Adipocyte (in vitro differentiated cells): ENCODE results near the gene EIF3K.

Source experiments
- DNase-seq: peaks from one replicate; pipeline ENCODE4 v3.0.0-alpha.2; 2015; ENCODE audit warnings: low read depth
- H3K27me3 ChIP-seq: replicated peaks from 2 replicates; pipeline ENCODE4 v1.7.0; 2013; ENCODE audit warnings: mild to moderate bottlenecking, low read length, moderate library complexity; ENCODE audit not compliant: control insufficient read depth, insufficient read depth
- H3K36me3 ChIP-seq: 2 replicates; pipeline ENCODE4 v1.7.0; 2013; ENCODE audit warnings: low read length, mild to moderate bottlenecking, moderate library complexity; ENCODE audit not compliant: control insufficient read depth, insufficient read depth, severe bottlenecking
- H3K4me1 ChIP-seq: 2 replicates; pipeline ENCODE4 v1.7.0; 2013; ENCODE audit warnings: mild to moderate bottlenecking, low read length, moderate library complexity; ENCODE audit not compliant: control insufficient read depth, insufficient read depth
- H3K4me3 ChIP-seq: 2 replicates; pipeline ENCODE4 v1.7.0; 2013; ENCODE audit warnings: mild to moderate bottlenecking, low read length, moderate library complexity
- H3K9ac ChIP-seq: 2 replicates; pipeline ENCODE4 v1.7.0; 2013; ENCODE audit warnings: mild to moderate bottlenecking, low read length, moderate library complexity
- H3K9me3 ChIP-seq: 2 replicates; pipeline ENCODE4 v1.7.0; 2013; ENCODE audit warnings: mild to moderate bottlenecking, low read length, moderate library complexity; ENCODE audit not compliant: control insufficient read depth

Gene EIF3K

DNA sequence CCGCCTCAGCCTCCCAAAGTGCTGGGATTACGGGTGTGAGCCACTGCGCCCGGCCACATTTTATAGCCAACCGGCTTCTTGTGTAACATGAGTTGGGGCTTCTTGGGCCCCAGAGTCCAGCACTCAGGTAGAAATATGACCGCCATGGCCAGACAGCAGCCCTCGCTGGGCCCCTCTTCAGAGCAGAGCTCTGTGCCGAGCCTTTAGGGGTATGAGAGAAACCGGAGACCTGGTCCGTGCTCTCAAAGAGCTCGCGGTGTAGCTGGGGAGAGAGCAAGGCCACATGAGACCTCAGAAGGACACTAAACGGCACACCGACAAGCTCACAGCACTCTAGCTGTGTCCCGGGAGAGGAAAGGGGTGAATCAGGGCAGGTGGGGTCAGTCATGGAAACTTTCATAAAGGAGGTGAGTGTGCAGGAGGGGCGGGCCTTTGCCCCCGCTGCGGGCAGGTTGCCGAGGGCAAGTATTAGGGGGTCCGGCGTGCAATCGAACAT lies 44.2 kb downstream of the EIF3K start:
- no peaks in the 10 kb centered on the region for H3K36me3 ChIP-seq
- DNase-seq = no peak
- peaks cover 81% of the 10 kb centered on the region for H3K4me1 ChIP-seq
- H3K9ac ChIP-seq = no peak overlapping the region
- H3K9me3 ChIP-seq = no peaks in the 10 kb centered on the region
- no peaks in the 10 kb centered on the region for H3K27me3 ChIP-seq
- no peak overlapping the region for H3K4me3 ChIP-seq

DNA sequence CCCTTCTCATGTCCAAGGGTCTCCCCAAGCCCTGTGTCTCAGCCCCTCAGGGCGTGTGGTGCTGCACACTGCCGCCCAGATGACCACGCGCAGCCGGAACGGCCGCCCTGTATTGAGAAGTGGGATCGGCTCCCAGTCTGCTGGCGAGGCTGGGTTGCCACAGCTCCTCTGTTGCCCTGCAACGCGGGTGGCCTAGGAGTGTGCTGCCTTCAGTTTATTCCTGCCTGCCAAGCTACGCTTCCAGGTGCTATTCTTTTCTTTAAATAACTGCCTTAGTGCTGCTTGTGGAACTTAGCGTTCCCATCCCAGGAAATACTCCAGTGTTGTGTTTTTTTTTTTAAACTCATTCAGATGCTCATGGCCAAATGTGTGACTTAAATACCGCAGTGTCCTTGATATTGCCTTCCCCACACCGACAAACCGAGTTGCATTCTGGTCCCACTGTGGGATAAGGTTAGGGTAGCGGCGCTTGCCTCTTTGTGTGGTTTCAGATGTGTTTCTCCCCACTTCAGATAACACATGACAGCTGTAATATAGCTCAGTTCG lies 45.0 kb downstream of the EIF3K start:
- H3K27me3 ChIP-seq = no peaks in the 10 kb centered on the region
- H3K9ac ChIP-seq = peak overlapping the region; percentile 69
- no peak for DNase-seq
- peaks cover 78% of the 10 kb centered on the region for H3K4me1 ChIP-seq
- peaks cover 5% of the 10 kb centered on the region for H3K36me3 ChIP-seq
- H3K4me3 ChIP-seq = no peak overlapping the region
- H3K9me3 ChIP-seq = no peaks in the 10 kb centered on the region

DNA sequence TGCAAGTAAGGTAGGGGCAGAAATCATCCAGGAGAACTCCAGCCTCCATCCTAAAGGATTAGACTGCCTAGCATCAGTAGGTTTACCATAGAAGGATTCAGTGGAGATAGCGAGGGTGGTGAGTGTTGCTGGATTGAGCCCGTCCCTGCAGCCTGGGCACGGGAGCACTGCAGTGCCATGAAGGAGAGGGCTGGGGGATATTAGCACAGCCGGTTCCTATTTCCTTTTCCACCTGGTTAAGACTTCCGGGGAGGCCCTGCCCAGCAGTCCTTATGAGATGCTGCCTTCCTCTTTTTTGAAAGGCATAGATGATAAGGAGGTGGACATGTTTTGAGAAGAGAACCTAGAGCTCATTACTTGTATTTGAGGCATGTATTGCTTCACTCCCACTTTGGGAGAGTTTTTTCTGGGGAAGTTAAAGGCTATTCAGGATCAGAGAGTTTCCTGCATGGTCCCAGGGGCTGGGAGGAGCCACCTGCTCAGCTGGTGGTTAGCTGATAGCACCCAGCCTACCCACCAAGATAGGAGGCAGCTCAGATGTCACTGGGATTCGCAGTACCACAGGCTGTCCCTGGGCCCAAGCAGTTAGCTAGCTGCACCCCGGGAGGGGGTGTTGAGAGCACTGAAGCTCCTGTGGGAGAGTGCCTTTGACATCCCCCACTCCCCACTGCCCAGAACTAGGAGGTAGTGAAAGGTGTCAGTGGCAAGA lies 45.7 kb downstream of the EIF3K start:
- H3K4me3 ChIP-seq = no peak overlapping the region
- peak overlapping the region; percentile 69 for H3K9ac ChIP-seq
- H3K36me3 ChIP-seq = peaks cover 5% of the 10 kb centered on the region
- DNase-seq = no peak
- no peaks in the 10 kb centered on the region for H3K27me3 ChIP-seq
- H3K4me1 ChIP-seq = peaks cover 72% of the 10 kb centered on the region
- H3K9me3 ChIP-seq = no peaks in the 10 kb centered on the region

DNA sequence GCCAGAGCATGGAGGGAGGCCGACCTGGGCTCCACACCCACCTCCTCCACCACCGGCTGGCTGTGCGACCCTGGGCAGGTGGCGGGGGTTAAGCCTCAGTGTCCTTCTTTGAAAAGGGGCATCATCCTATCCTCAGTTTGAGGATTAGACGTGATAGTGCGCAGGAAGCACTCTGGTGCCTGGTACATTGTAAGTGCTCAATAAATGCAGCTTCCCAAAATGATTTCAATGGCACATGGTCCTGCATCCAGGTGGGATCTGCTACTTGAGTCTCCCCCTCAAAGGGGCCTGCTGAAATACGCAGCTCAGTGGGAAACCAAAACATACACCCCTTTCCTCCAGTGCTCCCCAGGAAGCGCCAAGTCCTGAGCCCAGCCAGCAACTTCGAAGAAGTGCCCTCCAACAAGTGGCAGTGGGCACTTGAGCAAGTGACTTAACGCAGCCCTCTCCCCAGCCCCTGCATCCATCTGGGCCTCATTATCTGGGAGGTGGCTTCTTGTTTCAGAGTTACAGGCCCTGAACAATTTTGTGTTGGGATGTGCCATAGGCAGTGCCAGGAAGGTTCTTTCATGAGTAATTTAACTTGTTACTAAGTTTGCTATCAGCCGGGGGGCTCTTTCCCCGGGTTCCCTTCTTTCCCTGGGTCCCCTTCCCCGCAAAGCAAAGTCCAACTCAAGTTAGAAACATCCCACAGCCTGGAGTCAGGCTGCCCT lies 46.4 kb downstream of the EIF3K start:
- Histone ChIP-seq H3K4me3 (no peak overlapping the region), H3K9ac (peak overlapping the region; percentile 69), H3K36me3 (peaks cover 5% of the 10 kb centered on the region), H3K27me3 (no peaks in the 10 kb centered on the region), H3K4me1 (peaks cover 65% of the 10 kb centered on the region), H3K9me3 (no peaks in the 10 kb centered on the region)
- DNase-seq = peak; percentile 55

DNA sequence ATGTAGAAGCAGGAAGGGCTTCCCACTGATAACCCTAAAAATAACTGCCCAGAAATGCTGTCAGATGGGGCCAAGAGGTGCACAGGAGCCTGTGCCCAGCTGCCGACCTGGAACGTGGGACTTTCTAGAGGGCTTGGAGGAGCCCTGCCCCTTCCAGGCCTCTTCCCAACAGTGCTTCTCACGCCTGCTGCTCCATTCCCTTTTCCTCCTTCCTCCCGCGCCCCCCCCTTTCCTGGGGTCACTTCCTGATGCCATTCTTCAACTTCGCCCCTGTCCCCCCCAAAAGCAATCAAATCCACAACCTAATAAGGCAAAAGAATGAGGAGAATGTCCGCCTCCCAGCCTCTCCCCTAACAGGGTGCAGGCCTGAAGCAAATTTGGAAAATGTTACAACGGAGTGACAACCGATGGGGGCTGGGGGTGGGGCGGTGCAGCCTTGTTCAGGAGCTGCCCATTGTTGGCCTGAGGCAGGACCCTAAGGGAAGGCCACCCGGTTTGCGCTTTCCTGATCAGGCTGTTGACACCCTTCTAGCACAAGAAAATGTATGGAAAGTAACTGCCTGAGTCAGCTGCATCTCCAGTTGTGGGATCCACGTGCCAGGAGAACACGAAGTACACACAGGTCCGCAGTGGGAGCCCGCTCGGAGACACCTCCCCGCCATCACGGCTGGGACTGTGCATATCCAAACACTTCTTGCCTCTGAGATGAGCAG lies 47.1 kb downstream of the EIF3K start:
- no peaks in the 10 kb centered on the region for H3K9me3 ChIP-seq
- H3K27me3 ChIP-seq = no peaks in the 10 kb centered on the region
- peak overlapping the region; percentile 69 for H3K9ac ChIP-seq
- H3K36me3 ChIP-seq = peaks cover 5% of the 10 kb centered on the region
- DNase-seq = peak; percentile 75
- H3K4me1 ChIP-seq = peaks cover 58% of the 10 kb centered on the region
- no peak overlapping the region for H3K4me3 ChIP-seq

DNA sequence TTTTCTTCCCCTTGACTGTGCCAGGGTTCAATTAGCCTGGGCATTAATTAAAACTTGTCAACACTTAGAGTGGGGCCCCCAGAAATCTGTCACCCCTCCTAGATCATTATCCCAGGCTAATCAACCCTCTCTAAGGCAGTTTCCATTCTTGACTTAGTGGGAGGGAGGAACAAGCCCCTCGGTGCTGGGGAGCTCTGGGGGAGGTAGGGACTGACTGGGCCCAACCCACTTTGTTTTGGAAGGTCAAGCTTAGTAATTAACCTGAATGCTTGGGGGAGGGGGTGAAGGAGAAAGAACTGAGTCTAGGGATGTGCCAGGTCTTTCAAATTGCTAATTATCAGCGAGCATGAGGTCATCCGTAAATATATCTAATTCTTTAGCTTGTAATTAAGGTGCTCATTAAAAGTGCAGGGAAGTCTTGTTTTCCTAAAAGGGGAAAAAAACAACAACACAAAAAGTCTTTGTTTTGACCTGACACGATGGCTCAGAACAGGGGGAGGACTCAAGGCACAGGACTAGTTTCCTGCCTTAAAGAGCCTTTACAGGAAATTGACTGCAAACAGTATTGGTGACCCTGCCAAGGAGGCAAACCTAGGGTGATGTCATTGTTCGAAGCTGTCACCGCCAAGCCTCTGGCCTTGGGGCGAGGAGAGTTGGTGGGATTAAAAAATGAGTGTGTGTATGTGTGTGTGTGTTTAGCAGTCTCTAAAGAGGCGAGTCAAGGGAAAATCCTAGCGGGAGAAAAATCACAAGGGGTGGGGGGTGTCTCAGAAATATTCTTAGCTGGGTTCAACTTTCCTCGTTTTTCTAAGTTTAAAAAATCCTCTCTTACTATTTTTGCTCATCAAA lies 47.9 kb downstream of the EIF3K start:
- peak; percentile 81 for DNase-seq
- H3K4me3 ChIP-seq = peak overlapping the region; percentile 15
- H3K4me1 ChIP-seq = peaks cover 54% of the 10 kb centered on the region
- H3K9me3 ChIP-seq = no peaks in the 10 kb centered on the region
- H3K9ac ChIP-seq = peak overlapping the region; percentile 69
- no peaks in the 10 kb centered on the region for H3K27me3 ChIP-seq
- peaks cover 5% of the 10 kb centered on the region for H3K36me3 ChIP-seq

DNA sequence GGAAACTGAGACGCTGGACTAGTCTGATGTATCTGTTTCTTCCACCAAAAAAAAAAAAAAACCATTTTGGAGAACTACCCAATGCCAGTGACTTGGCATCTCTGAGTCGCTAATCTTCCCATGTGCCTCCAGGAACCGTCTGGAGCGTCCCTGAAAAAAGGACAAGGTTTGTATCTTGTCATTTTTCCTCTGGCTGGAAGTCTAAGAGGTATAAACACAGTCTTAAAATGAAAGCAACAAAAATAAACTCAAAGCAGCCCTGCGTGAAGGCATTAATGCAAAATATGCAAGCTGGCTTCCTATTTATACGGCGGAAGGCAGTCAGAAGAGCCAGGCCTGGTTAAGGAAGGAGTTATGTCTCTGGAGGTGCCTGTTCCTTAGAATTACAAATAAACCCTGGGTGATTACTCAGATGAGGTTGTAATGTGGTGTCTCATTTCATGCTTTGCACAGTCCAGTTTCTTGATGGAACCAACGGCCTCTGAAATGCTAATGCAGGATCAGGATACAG lies 48.7 kb downstream of the EIF3K start:
- DNase-seq = peak; percentile 83
- Histone ChIP-seq H3K4me3 (peak overlapping the region; percentile 15), H3K9me3 (no peaks in the 10 kb centered on the region), H3K9ac (peak overlapping the region; percentile 69), H3K4me1 (peaks cover 45% of the 10 kb centered on the region), H3K27me3 (no peaks in the 10 kb centered on the region), H3K36me3 (peaks cover 5% of the 10 kb centered on the region)

DNA sequence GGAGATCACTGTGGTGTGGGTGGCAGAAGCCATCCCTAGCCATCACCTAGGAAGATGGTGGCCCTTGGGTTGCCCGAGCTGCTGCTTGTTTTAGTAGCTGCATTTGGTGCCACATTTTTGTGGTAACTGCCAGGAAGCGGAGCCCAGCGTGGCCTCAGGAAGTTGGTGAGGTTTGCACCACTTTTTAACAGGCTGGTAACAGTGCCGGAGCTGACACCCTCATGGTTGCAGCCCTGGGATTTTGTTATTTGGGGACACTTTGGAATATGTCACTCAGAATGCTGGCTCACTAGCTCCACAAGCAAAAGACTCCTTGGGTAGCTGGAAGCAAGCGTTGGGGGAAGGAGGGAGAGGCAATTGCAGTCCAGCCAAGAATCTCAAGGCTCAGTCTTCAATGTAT lies 50.6 kb downstream of the EIF3K start:
- peaks cover 40% of the 10 kb centered on the region for H3K4me1 ChIP-seq
- H3K9ac ChIP-seq = no peak overlapping the region
- no peaks in the 10 kb centered on the region for H3K27me3 ChIP-seq
- H3K36me3 ChIP-seq = peaks cover 5% of the 10 kb centered on the region
- H3K9me3 ChIP-seq = no peaks in the 10 kb centered on the region
- no peak for DNase-seq
- no peak overlapping the region for H3K4me3 ChIP-seq

DNA sequence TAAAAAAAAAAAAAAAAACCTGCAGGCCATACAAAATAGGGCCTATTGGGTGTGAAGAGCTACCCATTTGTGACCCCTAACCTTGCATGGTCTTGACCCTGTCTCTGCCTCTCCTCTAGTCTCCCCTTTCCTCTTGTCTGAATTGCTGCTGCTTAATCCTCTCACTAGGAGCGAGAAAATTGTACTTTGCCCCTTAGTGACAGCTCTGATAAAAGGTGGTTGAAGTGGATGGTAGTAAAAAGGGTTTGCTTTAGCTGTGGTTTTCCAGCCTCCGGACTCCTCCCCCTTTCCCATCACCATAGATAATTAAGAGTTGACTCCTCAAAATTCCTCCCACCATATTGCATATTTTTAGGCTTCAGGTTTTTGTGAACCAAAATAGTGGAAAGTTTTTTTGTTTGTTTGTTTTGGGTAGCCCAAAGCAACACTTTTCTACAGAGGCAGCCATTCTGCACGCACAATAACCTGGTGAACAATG lies 52.0 kb downstream of the EIF3K start:
- Histone ChIP-seq H3K9ac (no peak overlapping the region), H3K27me3 (no peaks in the 10 kb centered on the region), H3K4me3 (no peak overlapping the region), H3K36me3 (peaks cover 5% of the 10 kb centered on the region), H3K9me3 (no peaks in the 10 kb centered on the region), H3K4me1 (peaks cover 32% of the 10 kb centered on the region)
- DNase-seq = no peak

DNA sequence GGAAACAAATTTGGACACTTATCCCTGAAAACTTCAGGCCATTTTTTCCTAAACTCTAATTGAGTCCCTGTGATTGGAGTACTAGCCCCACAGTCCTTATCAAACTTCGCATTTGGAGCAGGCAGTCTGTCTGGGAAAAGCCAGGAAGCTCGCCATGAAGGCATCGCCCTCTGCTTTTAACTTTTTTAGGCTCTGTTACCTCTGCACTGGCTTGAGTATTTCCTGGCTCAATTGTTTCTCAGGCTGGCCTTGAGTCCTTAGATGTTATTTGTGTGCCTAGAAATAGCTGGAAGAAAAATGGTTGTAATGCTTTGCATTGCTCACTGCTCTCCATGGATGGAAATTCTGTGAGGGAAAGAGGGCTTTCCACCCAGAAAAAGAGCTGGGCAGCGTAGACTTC lies 52.7 kb downstream of the EIF3K start:
- Histone ChIP-seq H3K4me1 (peaks cover 32% of the 10 kb centered on the region), H3K36me3 (peaks cover 7% of the 10 kb centered on the region), H3K9ac (no peak overlapping the region), H3K9me3 (no peaks in the 10 kb centered on the region), H3K27me3 (no peaks in the 10 kb centered on the region), H3K4me3 (no peak overlapping the region)
- no peak for DNase-seq
